SK-N-SH (cell line): ENCODE measurements around the gene ZWINT. TPM values are rescaled to one million over a fixed set of nuclear protein-coding genes. Genes with fewer than 3 reads are reported as not detected.

Source experiments
- CTCF ChIA-PET: fragments of 300-600, 350-600 bp; formaldehyde crosslinking; extraction: SDS; loops from one replicate; lab custom pipeline; 2021; lab: Yijun Ruan, JAX
- POLR2A ChIA-PET: fragments of 350-600 bp; sonication (Branson Sonifier 250); formaldehyde crosslinking; extraction: SDS; loops from one replicate; lab custom pipeline; 2020; ENCODE audit warnings: antibody characterized with exemption, inconsistent platforms; lab: Yijun Ruan, JAX
- DNase-seq: peaks from one replicate; pipeline ENCODE4 v3.0.0; 2012
- H2AFZ ChIP-seq: fragments of 200-600 bp; sonication (generic); 2 replicates; pipeline ENCODE4 v1.8.1; 2016; ENCODE audit warnings: antibody characterized with exemption, mild to moderate bottlenecking, low read depth
- H3F3A ChIP-seq: fragments of 200-600 bp; sonication (generic); replicated peaks from 2 replicates; pipeline ENCODE3; 2016; ENCODE audit warnings: antibody characterized with exemption, mild to moderate bottlenecking; ENCODE audit not compliant: insufficient read depth
- H3K27ac ChIP-seq, 2 experiments: fragments of 200-500 bp in 1 of 2; fragments of 200-600 bp in 1 of 2; sonication (Bioruptor generic) in 1 of 2; sonication (generic), shearing (Covaris generic) in 1 of 2; 2 replicates each; pipeline versions ENCODE4 v1.5.1 to v1.6.1; 2014 to 2016; ENCODE audit warnings: low read depth in 2 of 2, inconsistent platforms in 1 of 2, low read length in 1 of 2, mild to moderate bottlenecking in 1 of 2, mixed read lengths in 1 of 2
- H3K27me3 ChIP-seq: fragments of 200-600 bp; sonication (generic), shearing (Covaris generic); 2 replicates; pipeline ENCODE4 v1.6.1; 2016; ENCODE audit warnings: mixed run types; ENCODE audit not compliant: insufficient read depth
- H3K36me3 ChIP-seq, 2 experiments: fragments of 200-500 bp in 1 of 2; fragments of 200-600 bp in 1 of 2; sonication (Bioruptor generic) in 1 of 2; sonication (generic) in 1 of 2; replicated peaks in 1 of 2; 2 replicates each; pipeline versions ENCODE3 to v1.5.1; 2014 to 2016; ENCODE audit warnings: low read length in 1 of 2, mild to moderate bottlenecking in 1 of 2; ENCODE audit not compliant: insufficient read depth in 2 of 2, control insufficient read depth in 1 of 2
- H3K4me1 ChIP-seq, 2 experiments: fragments of 200-500 bp in 1 of 2; fragments of 200-600 bp in 1 of 2; sonication (Bioruptor generic) in 1 of 2; sonication (generic), shearing (Covaris generic) in 1 of 2; 2 replicates each; pipeline versions ENCODE4 v1.5.1 to v1.6.1; 2014 to 2016; ENCODE audit warnings: low read depth in 1 of 2, low read length in 1 of 2, mixed run types in 1 of 2; ENCODE audit not compliant: insufficient read depth in 2 of 2, control insufficient read depth in 1 of 2
- H3K4me2 ChIP-seq: fragments of 200-600 bp; sonication (generic), shearing (Covaris generic); 2 replicates; pipeline ENCODE4 v1.6.1; 2017; ENCODE audit warnings: mixed run types
- H3K4me3 ChIP-seq, 2 experiments: fragments of 200-500 bp in 1 of 2; fragments of 200-600 bp in 1 of 2; sonication (Bioruptor generic) in 1 of 2; sonication (generic), shearing (Covaris generic) in 1 of 2; 2 replicates each; pipeline versions ENCODE4 v1.5.1 to v1.8.1; 2014 to 2016; ENCODE audit warnings: low read depth in 2 of 2, inconsistent platforms in 1 of 2, low read length in 1 of 2, mild to moderate bottlenecking in 1 of 2, mixed read lengths in 1 of 2, moderate library complexity in 1 of 2
- H3K79me2 ChIP-seq: fragments of 200-600 bp; sonication (generic); 2 replicates; pipeline ENCODE4 v1.8.1; 2017; ENCODE audit warnings: mild to moderate bottlenecking; ENCODE audit not compliant: insufficient read depth
- H3K9ac ChIP-seq: fragments of 200-600 bp; sonication (generic); 2 replicates; pipeline ENCODE4 v1.6.1; 2017; ENCODE audit warnings: mixed run types
- H3K9me2 ChIP-seq: fragments of 200-600 bp; sonication (generic); 2 replicates; pipeline ENCODE4 v1.6.1; 2017; ENCODE audit warnings: mixed run types
- H3K9me3 ChIP-seq: fragments of 200-600 bp; sonication (generic); 2 replicates; pipeline ENCODE4 v1.6.1; 2017; ENCODE audit warnings: mixed run types, mild to moderate bottlenecking, moderate library complexity
- H4K20me1 ChIP-seq: fragments of 200-600 bp; sonication (generic); 2 replicates; pipeline ENCODE4 v1.6.1; 2017; ENCODE audit warnings: mild to moderate bottlenecking, mixed run types; ENCODE audit not compliant: insufficient read depth
- EP300 ChIP-seq, 2 experiments: IDR thresholded peaks; 2 replicates each; pipeline versions ENCODE4 v1.4.0 to v1.6.1; 2012; ENCODE audit warnings: borderline replicate concordance in 1 of 2, low read depth in 1 of 2, low read length in 1 of 2
- FOSL2 ChIP-seq: IDR thresholded peaks from 2 replicates; pipeline ENCODE4 v1.4.0; 2012; ENCODE audit warnings: low read depth, mild to moderate bottlenecking, moderate library complexity, borderline replicate concordance
- FOXJ3 ChIP-seq: sonication (generic); formaldehyde crosslinking; IDR thresholded peaks from 2 replicates; pipeline ENCODE4 v1.5.1; 2020; ENCODE audit warnings: mild to moderate bottlenecking, missing genetic modification reagents
- GABPA ChIP-seq: IDR thresholded peaks from 2 replicates; pipeline ENCODE4 v1.4.0; 2012; ENCODE audit warnings: low read depth, mild to moderate bottlenecking
- GATA2 ChIP-seq: sonication (generic); formaldehyde crosslinking; IDR thresholded peaks from 2 replicates; pipeline ENCODE4 v1.5.0; 2020; ENCODE audit warnings: mild to moderate bottlenecking, missing genetic modification reagents
- RAD21 ChIP-seq: IDR thresholded peaks from 2 replicates; pipeline ENCODE4 v1.6.1; 2012; ENCODE audit warnings: mild to moderate bottlenecking, low read length
- RCOR1 ChIP-seq: fragments of 150-350 bp; IDR thresholded peaks from 2 replicates; pipeline ENCODE4 v1.6.1; 2017; ENCODE audit warnings: antibody characterized with exemption, low read length
- RFX5 ChIP-seq: IDR thresholded peaks from 2 replicates; pipeline ENCODE4 v1.6.1; 2012; ENCODE audit warnings: mild to moderate bottlenecking, improper control_type of control experiment, low read length
- RXRA ChIP-seq: IDR thresholded peaks from 2 replicates; pipeline ENCODE4 v1.4.0; 2012; ENCODE audit warnings: low read depth, mild to moderate bottlenecking, borderline replicate concordance
- TEAD4 ChIP-seq: IDR thresholded peaks from 2 replicates; pipeline ENCODE4 v1.4.0; 2012; ENCODE audit warnings: mild to moderate bottlenecking, borderline replicate concordance; ENCODE audit not compliant: insufficient read depth
- USF2 ChIP-seq: fragments of 150-350 bp; IDR thresholded peaks from 2 replicates; pipeline ENCODE4 v1.6.1; 2017; ENCODE audit warnings: antibody characterized with exemption, low read length, low read depth, borderline replicate concordance
- WGBS: methylation state at CpG from one replicate; pipeline ENCODE4 v1.1.6; 2017; ENCODE audit warnings: low lambda C conversion rate; 5-methylcytosine and 5-hydroxymethylcytosine counted together
- polyA plus RNA-seq, 3 experiments: library from polyadenylated mRNA; depleted of rRNA; stranded (reverse); fragments of >200 nt; gene quantifications; 2 replicates each; pipeline ENCODE4 v1.2.3, GENCODE V29; 2012
- TF ChIP-seq, protein P1 (sequence below): IDR thresholded peaks from 2 replicates; pipeline ENCODE4 v1.6.1; 2012; ENCODE audit warnings: mild to moderate bottlenecking, low read depth, low read length, moderate library complexity
- TF ChIP-seq, protein P2 (sequence below): IDR thresholded peaks from 2 replicates; pipeline ENCODE4 v1.4.0; 2012; ENCODE audit warnings: low read depth, borderline replicate concordance
- TF ChIP-seq, protein P3 (sequence below): IDR thresholded peaks from 2 replicates; pipeline ENCODE4 v1.4.0; 2012; ENCODE audit warnings: low read depth

ZWINT gene
- polyA plus RNA-seq, 1 of the 3 experiments (the other 2 are of a cell fraction), result 49.3 TPM

DNA sequence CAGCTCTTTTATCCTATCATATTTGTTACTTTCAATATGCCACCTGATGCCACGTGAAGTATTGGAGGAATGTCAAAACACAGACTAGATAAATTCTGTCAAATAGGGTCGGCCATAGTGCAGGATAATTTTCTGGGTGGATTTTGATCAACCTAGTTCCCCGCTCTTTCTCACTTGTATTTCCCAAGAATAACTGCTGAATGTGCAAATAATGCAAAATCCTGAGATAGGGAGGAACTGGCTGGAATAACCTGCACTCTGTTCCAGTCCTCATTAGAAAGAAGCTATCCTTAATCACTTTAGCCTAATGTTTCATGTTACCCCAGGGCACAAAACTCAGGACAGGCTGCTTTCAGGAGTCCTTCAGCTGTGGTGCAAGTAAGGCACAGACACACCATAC lies 33.9 kb downstream of the ZWINT start (continued):
- TF ChIP-seq, protein P1, sequence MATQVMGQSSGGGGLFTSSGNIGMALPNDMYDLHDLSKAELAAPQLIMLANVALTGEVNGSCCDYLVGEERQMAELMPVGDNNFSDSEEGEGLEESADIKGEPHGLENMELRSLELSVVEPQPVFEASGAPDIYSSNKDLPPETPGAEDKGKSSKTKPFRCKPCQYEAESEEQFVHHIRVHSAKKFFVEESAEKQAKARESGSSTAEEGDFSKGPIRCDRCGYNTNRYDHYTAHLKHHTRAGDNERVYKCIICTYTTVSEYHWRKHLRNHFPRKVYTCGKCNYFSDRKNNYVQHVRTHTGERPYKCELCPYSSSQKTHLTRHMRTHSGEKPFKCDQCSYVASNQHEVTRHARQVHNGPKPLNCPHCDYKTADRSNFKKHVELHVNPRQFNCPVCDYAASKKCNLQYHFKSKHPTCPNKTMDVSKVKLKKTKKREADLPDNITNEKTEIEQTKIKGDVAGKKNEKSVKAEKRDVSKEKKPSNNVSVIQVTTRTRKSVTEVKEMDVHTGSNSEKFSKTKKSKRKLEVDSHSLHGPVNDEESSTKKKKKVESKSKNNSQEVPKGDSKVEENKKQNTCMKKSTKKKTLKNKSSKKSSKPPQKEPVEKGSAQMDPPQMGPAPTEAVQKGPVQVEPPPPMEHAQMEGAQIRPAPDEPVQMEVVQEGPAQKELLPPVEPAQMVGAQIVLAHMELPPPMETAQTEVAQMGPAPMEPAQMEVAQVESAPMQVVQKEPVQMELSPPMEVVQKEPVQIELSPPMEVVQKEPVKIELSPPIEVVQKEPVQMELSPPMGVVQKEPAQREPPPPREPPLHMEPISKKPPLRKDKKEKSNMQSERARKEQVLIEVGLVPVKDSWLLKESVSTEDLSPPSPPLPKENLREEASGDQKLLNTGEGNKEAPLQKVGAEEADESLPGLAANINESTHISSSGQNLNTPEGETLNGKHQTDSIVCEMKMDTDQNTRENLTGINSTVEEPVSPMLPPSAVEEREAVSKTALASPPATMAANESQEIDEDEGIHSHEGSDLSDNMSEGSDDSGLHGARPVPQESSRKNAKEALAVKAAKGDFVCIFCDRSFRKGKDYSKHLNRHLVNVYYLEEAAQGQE, result no peak
- no peak for TF ChIP-seq RFX5
- TF ChIP-seq FOXJ3 (CRISPR knock-in tag), result no peak

- TF ChIP-seq EP300 (IDR thresholded peaks at IDR 0.05; ENCODE audit: borderline replicate concordance in 1 of 2, low read depth in 1 of 2, low read length in 1 of 2) (no peak), RXRA (no peak), GABPA (no peak)
- TF ChIP-seq, protein P2, sequence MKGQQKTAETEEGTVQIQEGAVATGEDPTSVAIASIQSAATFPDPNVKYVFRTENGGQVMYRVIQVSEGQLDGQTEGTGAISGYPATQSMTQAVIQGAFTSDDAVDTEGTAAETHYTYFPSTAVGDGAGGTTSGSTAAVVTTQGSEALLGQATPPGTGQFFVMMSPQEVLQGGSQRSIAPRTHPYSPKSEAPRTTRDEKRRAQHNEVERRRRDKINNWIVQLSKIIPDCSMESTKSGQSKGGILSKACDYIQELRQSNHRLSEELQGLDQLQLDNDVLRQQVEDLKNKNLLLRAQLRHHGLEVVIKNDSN, result no peak
- Histone ChIP-seq H3K9me2 (no peaks in the 10 kb centered on the region), H3K9ac (no peak overlapping the region), H4K20me1 (no peaks in the 10 kb centered on the region), H3K36me3 (no peaks in the 10 kb centered on the region), H3K4me3 (no peak overlapping the region), H3K79me2 (no peaks in the 10 kb centered on the region), H2AFZ (no peak overlapping the region), H3K27me3 (no peaks in the 10 kb centered on the region), H3F3A (no peaks in the 10 kb centered on the region), H3K4me1 (no peaks in the 10 kb centered on the region), H3K4me2 (no peak overlapping the region), H3K9me3 (no peaks in the 10 kb centered on the region), H3K27ac (no peak overlapping the region)
- ChIA-PET POLR2A (no interaction called here), CTCF (no interaction called here)
- DNase-seq, result no peak
Observed at GRCh38 chr10:56319386-56319785, 41.7 kb downstream of the ZWINT start.

DNA sequence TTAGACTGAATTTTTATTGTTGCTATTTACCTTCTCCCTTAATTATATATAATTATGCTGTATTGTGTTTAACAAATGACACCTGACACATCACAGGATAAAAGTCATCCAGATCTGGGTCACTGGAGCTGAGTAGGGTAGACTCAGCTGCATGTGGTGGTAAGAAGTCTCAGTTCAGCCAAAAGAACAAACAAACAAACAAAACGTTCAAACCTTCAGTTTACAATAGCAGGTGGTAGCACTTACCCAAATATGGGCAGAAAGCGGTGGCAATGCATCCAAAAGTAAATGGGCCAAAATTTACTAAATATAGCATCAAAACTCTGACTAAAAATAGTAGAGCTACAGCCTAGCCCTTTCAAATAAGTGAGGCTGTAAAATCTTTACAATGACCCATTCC lies 42.2 kb downstream of the ZWINT start:
- ChIA-PET POLR2A (no interaction called here), CTCF (no interaction called here)
- Histone ChIP-seq H4K20me1 (no peaks in the 10 kb centered on the region), H3K4me3 (no peak overlapping the region), H3K4me1 (no peaks in the 10 kb centered on the region), H3K27ac (no peak overlapping the region), H2AFZ (no peak overlapping the region), H3K36me3 (no peaks in the 10 kb centered on the region), H3K9me2 (no peaks in the 10 kb centered on the region), H3K79me2 (no peaks in the 10 kb centered on the region), H3K4me2 (no peak overlapping the region), H3K27me3 (no peaks in the 10 kb centered on the region), H3K9ac (no peak overlapping the region), H3K9me3 (no peaks in the 10 kb centered on the region), H3F3A (no peaks in the 10 kb centered on the region)
- DNase-seq, result no peak
- 16% methylated on average over 2 of the region's 2 CpGs for WGBS
- TF ChIP-seq, protein P3, sequence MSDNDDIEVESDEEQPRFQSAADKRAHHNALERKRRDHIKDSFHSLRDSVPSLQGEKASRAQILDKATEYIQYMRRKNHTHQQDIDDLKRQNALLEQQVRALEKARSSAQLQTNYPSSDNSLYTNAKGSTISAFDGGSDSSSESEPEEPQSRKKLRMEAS, result no peak
- no peak for TF ChIP-seq FOSL2
- no peak for TF ChIP-seq USF2
- no peak for TF ChIP-seq TEAD4
- TF ChIP-seq RAD21, result no peak
- no peak for TF ChIP-seq GATA2 (CRISPR knock-in tag)
- TF ChIP-seq, protein P2, result no peak
- no peak for TF ChIP-seq RCOR1
